HG03066 (cell line): ENCODE data around the gene CYP20A1.

ENCODE experiments used
- ATAC-seq: cut with Tn5 transposase; IDR thresholded peaks from one replicate; pipeline ENCODE4 v1.9.1; 2021; ENCODE audit warnings: low read depth; ENCODE audit not compliant: unreplicated experiment

Gene CYP20A1

GRCh38 chr2:203354966-203355365 is 116.1 kb downstream of the CYP20A1 start:
- no peak for ATAC-seq
